Stimulated activated memory B cell treated with anti-CD40 and anti-IgM and Interleukin-4, amounts not matched to agents 10 μg/mL and 1 μg/mL and 100 μg/mL, for 72 hours (primary cell): ENCODE measurements around the gene UBXN4.

Experiments
- ATAC-seq: fragments of 150-1000 bp; cut with Tn5 transposase; 2 replicates; pipeline ENCODE4 v1.10.0; 2021
- H3K27ac Mint-ChIP-seq: one replicate; pipeline ENCODE4 v1.8.0; 2022; ENCODE audit warnings: mild to moderate bottlenecking, mixed read lengths
- H3K27me3 Mint-ChIP-seq: one replicate; pipeline ENCODE4 v1.8.0; 2022; ENCODE audit warnings: mixed read lengths
- H3K36me3 Mint-ChIP-seq: one replicate; pipeline ENCODE4 v1.8.0; 2022; ENCODE audit warnings: mixed read lengths
- H3K4me1 Mint-ChIP-seq: one replicate; pipeline ENCODE4 v1.8.0; 2022; ENCODE audit warnings: mixed read lengths
- H3K4me3 Mint-ChIP-seq: one replicate; pipeline ENCODE4 v1.8.0; 2022; ENCODE audit warnings: mild to moderate bottlenecking, moderate library complexity, mixed read lengths
- H3K9me3 Mint-ChIP-seq: one replicate; pipeline ENCODE4 v1.8.0; 2022; ENCODE audit warnings: mixed read lengths

UBXN4 gene

DNA sequence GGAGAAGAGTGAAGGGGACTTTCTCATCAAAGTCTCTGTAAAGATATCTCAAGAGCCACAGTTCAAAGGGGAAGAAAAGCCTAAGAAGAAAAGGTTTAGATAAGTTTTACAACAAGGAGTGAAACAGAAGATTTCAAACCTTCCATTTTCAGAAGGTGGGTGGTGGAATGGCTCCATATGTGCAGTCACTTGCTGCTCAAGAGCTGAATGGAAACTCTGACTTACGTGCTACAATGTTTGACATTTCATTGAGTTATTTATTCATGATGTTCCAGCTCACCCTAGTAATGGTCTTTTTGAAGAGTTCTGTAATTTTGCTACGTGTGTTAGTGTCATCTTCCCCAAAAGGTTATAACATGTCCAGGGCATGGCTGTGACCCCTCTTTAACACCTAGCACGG, 73.6 kb downstream of the UBXN4 start:
- Mint-ChIP-seq H3K9me3 (peaks cover 2% of the 10 kb centered on the region), H3K4me3 (no peak overlapping the region), H3K27me3 (peaks cover 4% of the 10 kb centered on the region), H3K36me3 (no peaks in the 10 kb centered on the region), H3K27ac (no peak overlapping the region), H3K4me1 (no peaks in the 10 kb centered on the region)
- peak; percentile 53 for ATAC-seq

- ATAC-seq: no peak
- H3K4me1 Mint-ChIP-seq: no peaks in the 10 kb centered on the region
- no peak overlapping the region for H3K4me3 Mint-ChIP-seq
- no peaks in the 10 kb centered on the region for H3K9me3 Mint-ChIP-seq
- peaks cover 17% of the 10 kb centered on the region for H3K27me3 Mint-ChIP-seq
- H3K27ac Mint-ChIP-seq: no peak overlapping the region
- peaks cover 4% of the 10 kb centered on the region for H3K36me3 Mint-ChIP-seq
Measured at GRCh38 chr2:135817466-135817865, 75.8 kb downstream of the UBXN4 start.

- ATAC-seq: no peak
Measured at GRCh38 chr2:135817951-135818350, 76.3 kb downstream of the UBXN4 start.

DNA sequence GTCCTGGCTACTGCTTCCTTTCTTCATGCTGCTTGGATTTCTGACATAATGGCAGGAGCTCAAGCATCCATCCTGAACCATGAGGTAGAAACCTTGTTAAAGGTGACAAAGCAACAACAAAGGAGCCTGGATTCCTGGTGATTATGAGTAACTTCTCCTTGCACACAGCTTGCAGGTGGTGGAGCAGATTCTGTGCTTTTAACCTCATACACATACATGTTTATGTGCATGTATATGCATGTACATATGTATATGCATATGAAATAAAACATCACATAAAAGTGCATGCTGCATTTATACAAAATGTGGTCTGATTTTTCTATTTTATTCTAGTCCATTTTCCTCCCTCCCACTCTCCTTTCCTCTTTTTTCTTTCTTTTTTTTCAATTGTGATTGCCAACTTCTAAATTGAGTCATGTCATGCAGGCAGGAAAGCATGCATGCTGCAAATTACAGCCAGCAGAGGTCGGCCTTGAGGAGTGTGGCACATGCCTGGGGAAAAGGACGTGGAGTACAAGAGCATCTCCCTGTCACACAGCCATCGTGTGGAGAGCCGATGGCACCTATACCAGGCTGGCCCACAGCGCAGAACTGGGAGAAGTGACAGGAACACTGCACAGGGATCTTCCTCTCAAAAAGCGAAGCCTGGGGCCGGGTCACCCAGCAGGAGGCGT, 77.4 kb downstream of the UBXN4 start:
- H3K27me3 Mint-ChIP-seq: peaks cover 17% of the 10 kb centered on the region
- no peak overlapping the region for H3K4me3 Mint-ChIP-seq
- H3K27ac Mint-ChIP-seq: no peak overlapping the region
- no peak for ATAC-seq
- no peaks in the 10 kb centered on the region for H3K4me1 Mint-ChIP-seq
- peaks cover 15% of the 10 kb centered on the region for H3K36me3 Mint-ChIP-seq
- H3K9me3 Mint-ChIP-seq: peaks cover 9% of the 10 kb centered on the region

More at GRCh38 chr2:135817951-135818350, 76.3 kb downstream of the UBXN4 start:
- Mint-ChIP-seq H3K27ac (no peak overlapping the region), H3K27me3 (peaks cover 17% of the 10 kb centered on the region), H3K4me1 (no peaks in the 10 kb centered on the region), H3K36me3 (peaks cover 9% of the 10 kb centered on the region), H3K9me3 (peaks cover 4% of the 10 kb centered on the region), H3K4me3 (no peak overlapping the region)

GRCh38 chr2:135820003-135820618, 78.5 kb downstream of the UBXN4 start:
- peak; percentile 83 for ATAC-seq
- Mint-ChIP-seq H3K27me3 (peaks cover 17% of the 10 kb centered on the region), H3K36me3 (peaks cover 15% of the 10 kb centered on the region), H3K4me1 (no peaks in the 10 kb centered on the region), H3K9me3 (peaks cover 9% of the 10 kb centered on the region), H3K4me3 (peak overlapping the region; percentile 3), H3K27ac (no peak overlapping the region)

DNA sequence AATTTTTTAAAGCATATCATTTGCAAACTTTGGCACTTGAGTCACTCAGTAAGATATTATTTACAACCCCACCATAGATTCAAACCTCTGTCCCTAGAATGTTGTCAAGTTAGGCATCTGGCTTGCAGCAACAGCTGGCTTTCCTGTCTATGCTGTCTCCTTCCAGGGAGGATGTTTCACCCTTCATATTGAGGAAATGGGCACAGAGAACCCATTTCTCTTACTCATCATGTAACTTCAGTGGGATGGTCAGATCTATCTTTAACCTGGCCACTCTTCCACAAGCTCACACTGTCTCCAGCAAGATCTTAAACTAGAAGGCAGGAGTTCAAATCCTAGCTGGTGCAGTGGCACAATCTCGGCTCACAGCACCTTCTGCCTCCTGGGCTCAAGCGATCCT, 79.5 kb downstream of the UBXN4 start:
- Mint-ChIP-seq H3K9me3 (peaks cover 9% of the 10 kb centered on the region), H3K4me1 (no peaks in the 10 kb centered on the region), H3K27ac (no peak overlapping the region), H3K4me3 (no peak overlapping the region), H3K36me3 (peaks cover 15% of the 10 kb centered on the region), H3K27me3 (peaks cover 17% of the 10 kb centered on the region)
- no peak for ATAC-seq

DNA sequence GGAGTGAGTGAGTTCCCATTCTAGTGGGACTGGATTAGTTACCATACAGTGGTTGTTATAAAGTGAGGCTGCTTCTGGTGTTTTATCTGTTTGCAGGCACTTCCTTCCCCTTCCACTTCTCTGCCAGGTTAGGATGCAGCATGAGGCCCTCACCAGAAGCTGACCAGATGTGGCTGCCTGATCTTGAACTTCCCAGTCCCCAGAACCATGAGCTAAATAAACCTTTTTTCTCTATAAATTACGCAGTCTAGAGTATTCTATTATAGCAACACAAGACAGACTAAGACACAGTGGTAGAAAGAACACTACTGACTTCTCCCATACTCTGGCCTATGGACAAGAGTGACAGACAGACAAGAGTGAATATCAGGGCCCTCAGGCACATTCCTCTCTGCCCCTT, 81.2 kb downstream of the UBXN4 start:
- H3K4me3 Mint-ChIP-seq: no peak overlapping the region
- H3K27ac Mint-ChIP-seq: no peak overlapping the region
- H3K27me3 Mint-ChIP-seq: peaks cover 17% of the 10 kb centered on the region
- ATAC-seq: no peak
- H3K9me3 Mint-ChIP-seq: peaks cover 9% of the 10 kb centered on the region
- peaks cover 15% of the 10 kb centered on the region for H3K36me3 Mint-ChIP-seq
- H3K4me1 Mint-ChIP-seq: no peaks in the 10 kb centered on the region

DNA sequence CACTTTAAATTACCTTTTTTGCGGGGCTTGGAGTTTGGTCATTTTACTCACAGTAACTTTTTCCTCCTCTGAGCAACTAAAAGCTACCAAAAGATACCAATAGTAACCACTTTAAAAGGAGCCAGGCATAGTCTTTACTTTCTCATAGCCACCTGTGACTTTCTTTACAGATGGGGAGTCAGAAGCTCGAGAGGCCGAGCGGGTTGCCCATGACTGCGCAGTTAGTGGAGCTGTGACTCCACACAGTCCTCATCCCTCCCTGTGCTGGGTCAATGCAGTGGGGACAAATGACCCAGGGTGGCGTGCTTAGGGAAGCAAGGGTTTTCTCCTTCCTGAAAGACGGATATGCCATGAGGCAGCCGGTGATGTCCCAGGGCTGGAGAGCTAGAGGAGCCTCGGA, 83.5 kb downstream of the UBXN4 start:
- H3K36me3 Mint-ChIP-seq: peaks cover 15% of the 10 kb centered on the region
- no peak overlapping the region for H3K27ac Mint-ChIP-seq
- peaks cover 9% of the 10 kb centered on the region for H3K9me3 Mint-ChIP-seq
- ATAC-seq: peak; percentile 6
- H3K4me3 Mint-ChIP-seq: no peak overlapping the region
- H3K27me3 Mint-ChIP-seq: peaks cover 14% of the 10 kb centered on the region
- no peaks in the 10 kb centered on the region for H3K4me1 Mint-ChIP-seq

GRCh38 chr2:135825550-135826176, 84.0 kb downstream of the UBXN4 start:
- Mint-ChIP-seq H3K4me3 (no peak overlapping the region), H3K27ac (no peak overlapping the region), H3K27me3 (peaks cover 9% of the 10 kb centered on the region), H3K9me3 (peaks cover 9% of the 10 kb centered on the region), H3K4me1 (no peaks in the 10 kb centered on the region), H3K36me3 (peaks cover 15% of the 10 kb centered on the region)
- ATAC-seq: peak; percentile 9

DNA sequence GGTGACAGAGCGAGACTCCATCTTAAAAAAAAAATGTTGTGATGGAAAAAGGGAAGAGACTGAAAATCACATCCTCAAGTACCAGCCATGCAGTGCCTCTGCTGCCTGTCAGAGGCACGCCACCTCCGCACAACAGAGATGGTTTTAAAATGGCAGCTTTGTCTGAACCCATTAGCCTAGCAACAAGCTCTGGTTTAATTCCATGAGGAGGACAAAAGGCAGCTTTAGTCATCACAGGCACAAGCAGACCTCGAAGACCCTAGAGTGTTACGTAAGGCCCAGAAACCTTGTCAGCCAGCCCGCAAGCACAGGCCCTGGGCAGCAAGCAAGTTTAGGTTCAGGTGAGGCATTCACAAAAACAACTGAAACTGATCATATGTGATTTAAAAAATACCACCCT, 84.9 kb downstream of the UBXN4 start:
- H3K27ac Mint-ChIP-seq: no peak overlapping the region
- no peaks in the 10 kb centered on the region for H3K4me1 Mint-ChIP-seq
- peaks cover 9% of the 10 kb centered on the region for H3K9me3 Mint-ChIP-seq
- no peak overlapping the region for H3K4me3 Mint-ChIP-seq
- ATAC-seq: no peak
- H3K27me3 Mint-ChIP-seq: peaks cover under 1% of the 10 kb centered on the region
- peaks cover 15% of the 10 kb centered on the region for H3K36me3 Mint-ChIP-seq

DNA sequence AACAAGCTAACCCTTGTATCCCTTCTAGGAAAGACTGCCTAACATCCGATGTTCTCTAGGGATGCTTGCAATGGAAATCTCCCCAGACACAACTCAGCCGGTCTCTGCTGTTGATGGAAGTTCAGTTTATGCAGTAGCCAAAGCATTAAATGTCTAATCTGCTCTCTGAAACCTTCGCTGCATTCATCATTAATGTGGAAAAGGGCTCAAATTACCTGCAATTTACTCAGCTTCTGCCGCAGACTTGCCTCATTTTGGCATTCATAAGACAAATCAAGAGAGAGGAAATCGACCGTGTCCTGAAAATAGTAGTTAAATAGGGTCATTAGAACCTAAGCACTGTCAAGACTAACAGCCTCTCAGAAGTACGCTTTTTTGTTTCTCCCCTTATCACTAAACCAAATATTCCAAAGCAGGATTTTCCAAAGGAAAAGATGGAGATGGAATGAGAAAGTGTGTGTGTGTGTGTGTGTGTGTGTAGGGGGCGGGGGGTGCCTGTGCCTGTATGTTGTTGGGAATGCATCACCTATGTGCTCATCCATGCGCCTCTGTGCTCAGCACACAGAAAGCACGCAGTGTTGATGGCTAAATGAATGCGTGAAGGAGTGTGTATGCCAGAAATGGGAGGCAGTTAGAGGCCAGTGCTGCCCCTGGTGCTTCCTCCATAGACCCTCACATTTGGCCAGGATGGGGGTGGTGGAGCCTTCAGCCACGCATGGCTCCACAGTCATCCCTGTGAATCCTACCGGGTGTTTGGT, 87.9 kb downstream of the UBXN4 start:
- no peak for ATAC-seq
- Mint-ChIP-seq H3K27me3 (no peaks in the 10 kb centered on the region), H3K27ac (no peak overlapping the region)

DNA sequence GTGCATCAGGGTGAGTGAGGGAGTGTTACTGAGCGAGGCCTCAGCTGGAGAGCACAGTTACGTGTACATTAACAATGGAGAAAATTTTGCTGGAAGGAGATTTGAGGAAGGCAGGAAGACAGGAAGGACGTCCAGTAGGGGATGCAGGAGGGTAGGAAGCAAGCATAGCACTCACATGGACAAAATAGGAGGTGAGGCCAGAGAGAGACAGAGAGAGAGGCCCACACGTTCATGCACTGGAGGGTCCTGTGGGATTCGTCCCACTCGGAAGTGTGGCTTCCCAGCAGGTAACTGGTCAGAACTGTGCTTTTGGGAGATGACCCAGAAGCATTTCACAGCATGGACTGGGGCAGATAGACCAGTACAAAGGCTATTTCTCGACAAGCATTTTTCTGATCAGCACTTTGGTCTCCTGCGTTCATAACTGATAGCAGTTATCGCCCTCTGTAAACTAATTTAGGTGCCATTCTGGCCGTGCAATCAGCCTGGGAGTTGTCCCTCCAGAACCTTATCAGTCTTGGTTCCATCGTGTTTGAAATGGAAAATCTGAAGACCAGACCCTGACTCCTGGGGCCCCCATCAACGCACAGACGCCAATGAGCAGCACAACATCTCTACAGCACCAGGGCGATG, 89.6 kb downstream of the UBXN4 start:
- H3K9me3 Mint-ChIP-seq: no peaks in the 10 kb centered on the region
- no peak overlapping the region for H3K27ac Mint-ChIP-seq
- no peaks in the 10 kb centered on the region for H3K4me1 Mint-ChIP-seq
- no peaks in the 10 kb centered on the region for H3K36me3 Mint-ChIP-seq
- no peaks in the 10 kb centered on the region for H3K27me3 Mint-ChIP-seq
- ATAC-seq: peak; percentile 45
- no peak overlapping the region for H3K4me3 Mint-ChIP-seq

More for the DNA sequence above, 87.9 kb downstream of the UBXN4 start:
- H3K36me3 Mint-ChIP-seq: no peaks in the 10 kb centered on the region
- no peaks in the 10 kb centered on the region for H3K4me1 Mint-ChIP-seq
- no peaks in the 10 kb centered on the region for H3K9me3 Mint-ChIP-seq
- no peak overlapping the region for H3K4me3 Mint-ChIP-seq

GRCh38 chr2:135832891-135833290, 91.2 kb downstream of the UBXN4 start:
- ATAC-seq: no peak
- Mint-ChIP-seq H3K27me3 (no peaks in the 10 kb centered on the region), H3K36me3 (no peaks in the 10 kb centered on the region), H3K9me3 (no peaks in the 10 kb centered on the region), H3K4me3 (no peak overlapping the region), H3K27ac (no peak overlapping the region), H3K4me1 (no peaks in the 10 kb centered on the region)
